ENCODE measurements around the gene IL1RN. TPM values are rescaled to one million over a fixed set of nuclear protein-coding genes. Genes with fewer than 3 reads are reported as not detected.

Gene IL1RN
- total and polyA plus RNA-seq, 2 of the 4 experiments (the other 2 are of a cell fraction): not detected

- H3K9ac ChIP-seq (ENCODE audit: low read depth, low read length): no peak overlapping the region
These were observed 49.5 kb upstream of the IL1RN start for GRCh38 chr2:113077921-113078320.

More at GRCh38 chr2:113077921-113078320, 49.5 kb upstream of the IL1RN start:
- no peak overlapping the region for H3K23ac ChIP-seq (ENCODE audit: low read depth, low read length)
- no peaks in the 10 kb centered on the region for H3K9me1 ChIP-seq (ENCODE audit: insufficient read depth, low read length)
- no peaks in the 10 kb centered on the region for H3K79me1 ChIP-seq (ENCODE audit: low read depth in 1 of 2, low read length in 2 of 2)
- POLR2A ChIA-PET (ENCODE audit: unreplicated experiment): no interaction called here
- H3K9me3 ChIP-seq (ENCODE audit: control insufficient read depth, insufficient read depth, low read length): no peaks in the 10 kb centered on the region
- H2AK5ac ChIP-seq (ENCODE audit: low read depth, low read length): no peak overlapping the region
- no peak overlapping the region for H2BK20ac ChIP-seq (ENCODE audit: low read depth, low read length)
- in situ Hi-C loops (cut with MboI; ENCODE audit: low sequenced_read_pairs): no loop called here
- H3K27me3 ChIP-seq (ENCODE audit: control insufficient read depth, insufficient read depth, low read length): peaks cover 16% of the 10 kb centered on the region
- no peak overlapping the region for H3K4me2 ChIP-seq (ENCODE audit: low read depth, low read length)
- CTCF ChIA-PET: no interaction called here
- no peak overlapping the region for H2BK5ac ChIP-seq (ENCODE audit: low read depth, low read length, poor library complexity, severe bottlenecking)
- H4K20me1 ChIP-seq (ENCODE audit: insufficient read depth, low read length): no peaks in the 10 kb centered on the region
- no peaks in the 10 kb centered on the region for H3K4me1 ChIP-seq (ENCODE audit: control insufficient read depth, insufficient read depth, low read length)
- H4K8ac ChIP-seq (ENCODE audit: low read depth in 2 of 2, low read length in 2 of 2): no peak overlapping the region
- no peak for TF ChIP-seq RFX5 (IDR thresholded peaks at IDR 0.05; ENCODE audit: low read depth, low read length)
- no peak for TF ChIP-seq RAD21 (IDR thresholded peaks at IDR 0.05; ENCODE audit: low read length)
- TF ChIP-seq MAFK (IDR thresholded peaks at IDR 0.05; ENCODE audit: low read depth, low read length): no peak
- no peak for TF ChIP-seq NFE2L2 (IDR thresholded peaks at IDR 0.05; ENCODE audit: low read depth, low read length)
- TF ChIP-seq USF2 (IDR thresholded peaks at IDR 0.05; ENCODE audit: low read depth, low read length): no peak
- no peak for TF ChIP-seq MAZ (IDR thresholded peaks at IDR 0.05; ENCODE audit: borderline replicate concordance, low read depth, low read length)
- no peak for TF ChIP-seq CHD1 (IDR thresholded peaks at IDR 0.05; ENCODE audit: low read depth, low read length)
- TF ChIP-seq CEBPB (IDR thresholded peaks at IDR 0.05; ENCODE audit: low read depth, low read length): no peak
- TF ChIP-seq CTCF (conservative IDR thresholded peaks at IDR 0.05; ENCODE audit: low read depth, low read length): no peak
- no peak for TF ChIP-seq BHLHE40 (IDR thresholded peaks at IDR 0.05; ENCODE audit: low read depth, low read length)
- TF ChIP-seq SMC3 (IDR thresholded peaks at IDR 0.05; ENCODE audit: low read depth, low read length): no peak
- TF ChIP-seq POLR2A (IDR thresholded peaks at IDR 0.05; ENCODE audit: low read depth, low read length): no peak
- TF ChIP-seq ELK1 (IDR thresholded peaks at IDR 0.05; ENCODE audit: borderline replicate concordance, low read depth, low read length): no peak
- TF ChIP-seq FOS (IDR thresholded peaks at IDR 0.05; ENCODE audit: low read depth, low read length): no peak
- ATAC-seq (ENCODE audit: low read depth) (no peak), DNase-seq (no peak)
- no peak overlapping the region for H2AK9ac ChIP-seq (replicated peaks; ENCODE audit: low read depth, low read length, poor library complexity)
- no peak overlapping the region for H3K18ac ChIP-seq (ENCODE audit: low read depth, low read length)
- intact Hi-C loops (cut with micrococcal nuclease): no loop called here
- H4K91ac ChIP-seq (ENCODE audit: insufficient read depth, low read depth, low read length): no peak overlapping the region
- no TSS peak for BruUV-seq (replicated peaks)
- no peaks in the 10 kb centered on the region for H3K36me3 ChIP-seq (ENCODE audit: control insufficient read depth, insufficient read depth, low read length)
- no peak overlapping the region for H3K14ac ChIP-seq (replicated peaks; ENCODE audit: low read depth, low read length)
- WGBS, 2 experiments (ENCODE audit: extremely low coverage in 2 of 2, insufficient read length in 1 of 2): no CpG with 5 or more reads among the region's 1 CpG
- H3K4me3 ChIP-seq (ENCODE audit: insufficient read depth, low read depth, low read length): no peak overlapping the region
- no peak overlapping the region for H2BK15ac ChIP-seq (ENCODE audit: low read depth, low read length)
- no peak overlapping the region for H3K56ac ChIP-seq (ENCODE audit: extremely low read depth, insufficient read depth, low read length)
- dilution Hi-C loops (cut with HindIII; ENCODE audit: low sequenced_read_pairs, unreplicated experiment): no loop called here
- no peak overlapping the region for H2AFZ ChIP-seq (replicated peaks; ENCODE audit: low read length, poor library complexity)
- H3K4ac ChIP-seq (ENCODE audit: low read depth, low read length): no peak overlapping the region
- no peak overlapping the region for H3K27ac ChIP-seq (ENCODE audit: insufficient read depth, low read length)
- H4K5ac ChIP-seq (ENCODE audit: low read depth, low read length): no peak overlapping the region
- no peak overlapping the region for H2BK120ac ChIP-seq (ENCODE audit: low read depth, low read length)

Data from IMR-90 (cell line).